ENCODE data around the gene CYSRT1.

GRCh38 chr9:137273095-137273490, 48.1 kb downstream of the CYSRT1 start:
- no peak for TF ChIP-seq POLR2A (IDR thresholded peaks at IDR 0.05; ENCODE audit: low read depth, low read length)
- TF ChIP-seq JUN (IDR thresholded peaks at IDR 0.05; ENCODE audit: borderline replicate concordance, insufficient read depth, insufficient read length, low read depth) = no peak
- no peak for TF ChIP-seq MYC (IDR thresholded peaks at IDR 0.05; ENCODE audit: low read depth, low read length)
- no peak for TF ChIP-seq CTCF (IDR thresholded peaks at IDR 0.05; ENCODE audit: extremely low read depth in 1 of 2, insufficient read depth in 1 of 2, low read depth in 1 of 2, low read length in 2 of 2)
- TF ChIP-seq POLR2AphosphoS5 (IDR thresholded peaks at IDR 0.05; ENCODE audit: insufficient read depth, low read depth, low read length) = no peak
- no peak for TF ChIP-seq EZH2 (IDR thresholded peaks at IDR 0.05; ENCODE audit: borderline replicate concordance, low read depth, low read length, severe bottlenecking)
- TF ChIP-seq MAX (IDR thresholded peaks at IDR 0.05; ENCODE audit: insufficient read depth, insufficient read length) = no peak
